WI38 (cell line): ENCODE measurements around the gene OTUD7B.

Experiments
- H3K4me3 ChIP-seq: 2 replicates; pipeline ENCODE4 v1.5.1; 2011; ENCODE audit warnings: low read depth, mild to moderate bottlenecking, control low read depth, low read length
- TF ChIP-seq, protein P1 (sequence below): IDR thresholded peaks from 2 replicates; pipeline ENCODE4 v1.5.1; 2012; ENCODE audit warnings: low read depth, mild to moderate bottlenecking, control low read depth, low read length

Gene OTUD7B

DNA sequence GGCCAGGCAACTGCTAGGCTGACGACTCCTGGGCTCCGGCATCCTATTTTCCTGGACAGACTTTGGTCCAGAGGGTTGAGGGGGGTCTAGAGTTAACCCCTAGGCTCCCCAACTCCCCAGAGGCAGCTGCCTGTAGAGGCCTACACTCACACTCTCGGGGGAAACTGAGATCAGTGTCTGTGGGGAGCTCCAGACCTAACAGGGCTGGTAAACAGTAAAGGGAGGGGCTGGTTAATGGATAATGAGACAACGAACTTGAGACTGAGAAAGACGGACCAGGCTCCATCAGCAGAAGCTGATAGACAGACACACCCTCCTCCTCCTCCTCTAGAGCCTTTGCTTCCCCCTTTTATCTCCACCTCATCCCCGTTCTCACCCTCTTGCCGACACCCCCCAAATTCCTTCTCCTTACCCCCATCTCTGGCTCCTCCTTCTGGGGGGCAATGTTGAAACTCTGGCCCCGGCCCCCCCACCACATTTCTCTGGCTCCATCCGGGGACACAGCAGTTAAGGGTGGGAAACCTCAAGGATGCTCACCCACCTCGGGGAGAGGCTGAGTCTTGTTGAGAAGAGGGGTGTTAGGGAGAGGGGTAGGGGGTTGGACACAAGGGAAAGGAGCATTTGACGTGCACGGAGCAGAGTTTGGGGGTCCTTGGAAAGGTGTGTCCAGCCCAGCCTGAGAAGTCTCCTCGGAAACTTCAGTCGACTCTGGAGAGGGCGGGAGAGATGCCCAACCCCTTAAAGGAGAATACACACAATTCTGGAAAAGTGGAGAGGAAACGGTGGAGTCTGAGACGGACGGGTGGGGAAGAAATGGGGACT, 74.1 kb downstream of the OTUD7B start, which contains the start of gene MTMR11:
MTMR11 (minus strand) TSS at position 710 of the 822 bp plus-strand sequence; CDS start at position 478, 232 bp downstream.
- H3K4me3 ChIP-seq = peak within 1 kb of the TSS; percentile 66
- TF ChIP-seq, protein P1, sequence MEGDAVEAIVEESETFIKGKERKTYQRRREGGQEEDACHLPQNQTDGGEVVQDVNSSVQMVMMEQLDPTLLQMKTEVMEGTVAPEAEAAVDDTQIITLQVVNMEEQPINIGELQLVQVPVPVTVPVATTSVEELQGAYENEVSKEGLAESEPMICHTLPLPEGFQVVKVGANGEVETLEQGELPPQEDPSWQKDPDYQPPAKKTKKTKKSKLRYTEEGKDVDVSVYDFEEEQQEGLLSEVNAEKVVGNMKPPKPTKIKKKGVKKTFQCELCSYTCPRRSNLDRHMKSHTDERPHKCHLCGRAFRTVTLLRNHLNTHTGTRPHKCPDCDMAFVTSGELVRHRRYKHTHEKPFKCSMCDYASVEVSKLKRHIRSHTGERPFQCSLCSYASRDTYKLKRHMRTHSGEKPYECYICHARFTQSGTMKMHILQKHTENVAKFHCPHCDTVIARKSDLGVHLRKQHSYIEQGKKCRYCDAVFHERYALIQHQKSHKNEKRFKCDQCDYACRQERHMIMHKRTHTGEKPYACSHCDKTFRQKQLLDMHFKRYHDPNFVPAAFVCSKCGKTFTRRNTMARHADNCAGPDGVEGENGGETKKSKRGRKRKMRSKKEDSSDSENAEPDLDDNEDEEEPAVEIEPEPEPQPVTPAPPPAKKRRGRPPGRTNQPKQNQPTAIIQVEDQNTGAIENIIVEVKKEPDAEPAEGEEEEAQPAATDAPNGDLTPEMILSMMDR = no peak

DNA sequence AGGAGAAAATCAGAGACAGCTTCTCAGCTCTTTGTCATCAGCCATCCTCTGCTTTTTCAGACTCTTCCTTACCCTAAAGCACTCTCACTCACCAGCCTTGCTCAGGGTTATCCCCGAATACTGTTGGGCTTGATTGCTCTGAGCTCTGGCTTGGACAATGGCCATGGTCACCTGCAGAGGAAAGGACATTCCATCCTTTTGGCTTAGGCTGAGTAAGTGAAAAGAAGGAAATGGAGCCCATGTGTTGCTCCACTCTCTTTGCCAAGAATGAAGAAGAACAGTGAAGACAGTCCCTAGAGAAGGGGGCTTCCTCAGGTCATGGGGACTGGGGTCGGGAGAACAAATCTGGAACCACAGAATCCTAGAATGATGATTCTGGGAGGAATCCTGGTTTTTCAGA, 76.2 kb downstream of the OTUD7B start:
- TF ChIP-seq, protein P1 = no peak
- no peak overlapping the region for H3K4me3 ChIP-seq

DNA sequence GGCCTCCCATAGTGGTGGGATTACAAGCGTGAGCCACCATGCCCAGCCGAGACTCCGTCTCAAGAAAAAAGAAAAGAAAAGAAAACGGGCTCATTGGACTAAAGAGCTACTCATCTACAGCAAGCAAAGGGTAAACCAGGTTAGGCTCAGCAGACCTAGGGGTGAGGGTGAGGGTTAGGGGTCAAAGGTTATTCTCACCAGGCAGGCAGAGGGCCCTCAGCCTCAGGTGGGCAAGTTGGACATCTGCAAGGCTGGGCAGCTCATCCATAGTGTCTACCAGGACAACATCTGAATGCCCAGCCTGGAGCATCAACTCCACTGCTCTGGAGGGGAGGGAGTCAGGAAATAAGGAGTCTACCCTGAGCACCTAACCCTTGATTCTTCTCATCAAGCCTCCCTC, 77.3 kb downstream of the OTUD7B start:
- H3K4me3 ChIP-seq = no peak overlapping the region
- TF ChIP-seq, protein P1 = no peak

DNA sequence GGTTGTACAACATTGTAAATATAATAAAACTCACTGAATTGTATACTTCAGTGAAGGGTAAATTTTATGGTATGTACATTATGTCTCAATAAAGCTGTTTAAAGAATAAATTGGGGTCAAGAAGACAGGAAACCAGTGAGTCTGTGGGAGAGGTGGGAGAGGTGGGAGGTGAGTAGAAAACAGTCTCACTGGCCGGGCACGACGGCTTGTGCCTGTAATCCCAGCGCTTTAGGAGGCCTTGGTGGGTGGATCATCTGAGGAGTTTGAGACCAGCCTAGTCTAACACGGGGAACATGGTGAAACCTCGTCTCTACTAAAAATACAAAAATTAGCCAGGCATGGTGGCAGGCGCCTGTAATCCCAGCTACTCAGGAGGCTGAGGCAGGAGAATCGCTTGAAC, 78.1 kb downstream of the OTUD7B start:
- H3K4me3 ChIP-seq = no peak overlapping the region
- TF ChIP-seq, protein P1 = no peak

DNA sequence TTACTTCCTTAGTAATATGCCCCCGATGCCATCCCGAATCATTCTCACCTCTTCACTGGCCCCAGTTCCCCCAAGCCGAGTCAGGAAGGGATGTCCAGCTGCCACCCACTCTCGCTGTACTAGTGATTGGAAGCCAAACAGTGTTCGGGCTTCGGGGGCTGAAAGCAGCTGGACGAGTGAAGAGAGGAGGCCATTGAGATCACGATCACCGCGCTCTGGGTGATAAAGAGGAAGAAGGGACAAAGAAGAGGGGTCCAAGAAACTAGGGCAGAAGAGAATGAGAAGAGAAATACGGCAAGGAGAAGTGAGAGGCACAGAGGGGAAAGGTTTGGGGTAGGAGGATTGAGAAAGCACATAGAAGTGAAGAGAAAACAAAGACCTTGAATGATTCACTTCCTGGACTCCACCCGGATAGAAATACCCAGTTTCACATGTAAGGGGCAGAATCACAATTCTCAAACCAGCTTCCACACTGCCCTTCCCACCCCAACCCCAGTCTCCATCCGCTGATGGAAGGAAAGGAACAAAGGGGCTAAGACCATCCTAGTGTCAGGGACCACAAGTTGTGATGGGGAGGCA, 79.2 kb downstream of the OTUD7B start:
- no peak overlapping the region for H3K4me3 ChIP-seq
- TF ChIP-seq, protein P1 = no peak

DNA sequence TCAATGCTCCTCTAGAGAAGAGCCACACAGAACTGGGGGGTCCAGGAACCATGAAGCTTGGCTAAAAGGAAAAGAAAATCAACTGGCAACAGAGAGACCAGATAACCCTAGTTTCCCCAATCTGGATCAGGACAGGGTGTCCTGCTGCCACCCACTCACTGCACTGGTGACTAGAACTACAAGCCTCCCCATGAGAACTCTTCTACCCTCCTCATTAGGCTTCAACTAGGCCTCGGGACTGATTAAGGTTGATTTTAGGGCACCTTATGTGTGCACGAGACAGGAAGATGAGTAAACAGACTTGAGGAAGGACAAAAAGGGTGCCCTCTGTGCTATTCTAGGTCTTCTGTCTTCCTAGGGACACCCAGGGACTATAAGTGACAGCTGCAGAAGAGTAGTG, 80.7 kb downstream of the OTUD7B start:
- TF ChIP-seq, protein P1 = no peak
- no peak overlapping the region for H3K4me3 ChIP-seq

DNA sequence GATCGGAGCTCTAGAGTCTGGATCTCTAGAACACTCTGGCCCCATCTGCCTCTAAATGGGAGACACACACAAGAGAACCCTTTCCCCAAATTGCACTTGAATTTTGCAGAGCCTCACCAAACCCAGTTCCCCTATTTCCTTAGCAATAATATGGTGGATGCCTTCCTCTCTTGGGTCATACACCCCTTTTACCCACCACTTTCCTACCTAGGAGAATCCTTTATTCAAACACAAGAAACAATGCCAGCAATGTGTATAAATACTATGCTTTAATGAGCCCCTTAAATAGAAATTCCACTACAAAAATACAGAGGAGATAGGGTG, 82.2 kb downstream of the OTUD7B start:
- H3K4me3 ChIP-seq = peak overlapping the region; percentile 82
- TF ChIP-seq, protein P1 = no peak
